ENCODE measurements around the gene FAM50B.

Gene FAM50B

DNA sequence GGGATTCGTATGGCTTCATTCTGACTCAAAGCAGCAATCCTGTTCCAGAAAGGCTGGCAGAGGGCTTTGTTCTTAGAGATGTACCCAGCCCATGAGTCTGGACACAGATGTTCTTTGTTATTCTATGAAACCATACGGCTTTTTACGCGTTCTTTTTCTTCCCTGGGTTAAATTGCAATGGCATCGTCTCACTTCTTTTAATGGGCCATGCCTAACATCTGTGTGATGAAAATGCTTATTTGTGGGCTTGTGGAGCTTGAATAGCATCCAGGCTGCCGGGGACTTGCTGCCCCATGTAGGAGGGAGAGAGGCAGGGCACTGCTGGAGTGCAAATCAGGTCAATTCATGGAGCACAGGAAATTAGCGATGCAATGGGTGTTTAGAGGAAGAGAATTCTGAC is 19.4 kb downstream of the FAM50B start:
- no peak for DNase-seq (ENCODE audit: insufficient read length, low spot score)
- FAIRE-seq, result no peak

DNA sequence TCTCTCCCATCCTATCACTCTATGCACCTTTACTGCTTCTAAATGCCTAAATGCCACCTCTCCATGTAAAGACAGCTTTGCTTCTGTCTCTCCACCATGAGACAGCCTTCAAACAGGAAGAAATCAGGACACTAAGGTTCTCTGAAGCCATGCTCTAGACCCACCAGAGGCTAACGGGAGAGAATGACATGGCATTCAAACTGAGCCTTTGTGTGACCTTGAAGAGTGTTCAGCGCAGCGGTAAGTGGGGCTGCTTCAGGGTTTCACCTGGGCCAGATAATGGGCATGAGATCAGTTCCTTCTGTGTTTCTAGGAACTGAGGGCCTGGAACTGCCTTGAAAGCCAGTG is 20.1 kb downstream of the FAM50B start:
- FAIRE-seq (no peak), DNase-seq (ENCODE audit: insufficient read length, low spot score) (no peak)
- TF ChIP-seq, protein P1, sequence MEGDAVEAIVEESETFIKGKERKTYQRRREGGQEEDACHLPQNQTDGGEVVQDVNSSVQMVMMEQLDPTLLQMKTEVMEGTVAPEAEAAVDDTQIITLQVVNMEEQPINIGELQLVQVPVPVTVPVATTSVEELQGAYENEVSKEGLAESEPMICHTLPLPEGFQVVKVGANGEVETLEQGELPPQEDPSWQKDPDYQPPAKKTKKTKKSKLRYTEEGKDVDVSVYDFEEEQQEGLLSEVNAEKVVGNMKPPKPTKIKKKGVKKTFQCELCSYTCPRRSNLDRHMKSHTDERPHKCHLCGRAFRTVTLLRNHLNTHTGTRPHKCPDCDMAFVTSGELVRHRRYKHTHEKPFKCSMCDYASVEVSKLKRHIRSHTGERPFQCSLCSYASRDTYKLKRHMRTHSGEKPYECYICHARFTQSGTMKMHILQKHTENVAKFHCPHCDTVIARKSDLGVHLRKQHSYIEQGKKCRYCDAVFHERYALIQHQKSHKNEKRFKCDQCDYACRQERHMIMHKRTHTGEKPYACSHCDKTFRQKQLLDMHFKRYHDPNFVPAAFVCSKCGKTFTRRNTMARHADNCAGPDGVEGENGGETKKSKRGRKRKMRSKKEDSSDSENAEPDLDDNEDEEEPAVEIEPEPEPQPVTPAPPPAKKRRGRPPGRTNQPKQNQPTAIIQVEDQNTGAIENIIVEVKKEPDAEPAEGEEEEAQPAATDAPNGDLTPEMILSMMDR (IDR thresholded peaks at IDR 0.05; ENCODE audit: insufficient read depth, missing control alignments), result no peak

More for the DNA sequence above, 19.4 kb downstream of the FAM50B start:
- TF ChIP-seq, protein P1 (IDR thresholded peaks at IDR 0.05; ENCODE audit: insufficient read depth, missing control alignments), result no peak

DNA sequence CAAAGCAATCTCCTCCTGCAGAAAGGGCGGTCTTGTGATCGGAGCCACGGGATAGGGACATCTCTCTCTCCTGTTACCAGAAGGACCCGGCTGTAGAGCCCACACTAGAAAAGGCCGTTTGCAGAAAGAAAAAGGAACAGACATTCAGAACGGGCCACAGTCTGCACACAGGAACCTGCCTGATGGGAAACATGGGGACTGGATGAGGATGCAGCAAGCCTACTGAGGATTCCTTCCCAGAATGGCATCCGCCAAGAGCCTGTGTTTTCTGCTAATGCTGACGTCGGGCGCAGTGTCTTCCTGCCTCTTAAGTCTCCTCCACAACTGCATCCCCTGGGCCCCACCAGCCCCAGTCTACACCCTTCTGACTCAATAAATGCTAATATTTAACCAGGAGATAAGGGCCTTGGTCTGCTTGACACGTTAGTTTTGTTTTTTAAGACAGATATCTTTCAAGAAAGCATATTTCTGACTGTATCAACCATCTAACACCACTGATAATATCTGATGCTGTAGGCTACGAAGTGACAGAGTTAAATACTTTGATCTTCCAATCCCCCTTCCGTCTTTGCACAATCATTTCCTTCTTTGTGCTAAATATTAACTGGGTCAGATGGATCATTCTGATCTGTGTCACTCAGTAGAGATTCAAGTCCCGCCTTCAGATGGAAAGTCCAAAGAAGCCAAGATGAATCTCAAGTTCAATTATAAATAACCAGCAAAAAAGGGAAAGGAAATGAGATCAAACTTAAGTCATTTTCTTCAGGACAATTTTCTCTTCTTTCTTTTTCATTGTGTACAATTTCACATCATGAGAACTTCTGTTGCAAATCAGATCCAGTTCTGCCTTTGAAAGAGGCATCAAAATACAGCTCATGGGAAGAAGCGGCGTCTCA is 20.7 kb downstream of the FAM50B start:
- DNase-seq (ENCODE audit: insufficient read length, low spot score) (no peak), FAIRE-seq (no peak)
- TF ChIP-seq, protein P1 (IDR thresholded peaks at IDR 0.05; ENCODE audit: insufficient read depth, missing control alignments), result no peak

DNA sequence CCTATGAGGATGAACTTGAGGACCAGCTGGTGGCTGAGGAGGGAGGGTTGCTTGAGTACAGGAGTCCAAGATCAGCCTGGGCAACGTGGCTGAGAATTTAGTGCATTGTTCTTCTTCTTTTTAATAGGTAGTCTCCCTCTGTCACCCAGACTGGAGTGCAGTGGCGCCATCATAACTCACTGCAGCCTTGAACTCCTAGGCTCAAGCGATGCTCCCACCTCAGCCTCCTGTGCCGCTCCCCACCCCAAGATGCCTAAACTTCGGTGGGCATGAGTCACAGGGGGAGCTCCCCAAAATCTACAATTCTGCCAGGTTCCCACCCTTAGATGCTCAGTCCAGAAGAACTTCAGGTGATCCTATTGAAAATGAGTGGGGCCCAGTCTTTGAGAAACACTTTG is 21.4 kb downstream of the FAM50B start:
- TF ChIP-seq, protein P1 (IDR thresholded peaks at IDR 0.05; ENCODE audit: insufficient read depth, missing control alignments), result no peak
- FAIRE-seq (no peak), DNase-seq (ENCODE audit: insufficient read length, low spot score) (no peak)

DNA sequence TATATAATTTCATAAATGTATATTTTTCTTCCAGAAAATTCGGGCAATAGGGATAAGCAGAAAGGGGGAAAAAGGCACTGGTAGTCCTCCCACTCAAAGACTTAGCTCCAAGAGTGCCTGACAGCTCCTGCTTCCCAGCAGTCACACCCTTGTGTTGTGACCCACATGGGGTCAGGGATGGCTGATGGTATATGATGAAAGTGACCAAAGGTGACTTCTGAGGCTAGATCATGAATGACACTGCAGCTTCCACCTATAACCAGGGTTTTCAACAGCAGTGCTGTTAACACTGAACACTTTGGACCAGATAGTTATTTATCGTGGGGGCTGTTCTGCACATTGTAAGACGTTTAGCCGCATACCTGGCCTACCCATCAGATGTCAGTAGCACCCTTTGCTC is 22.3 kb downstream of the FAM50B start:
- TF ChIP-seq, protein P1 (IDR thresholded peaks at IDR 0.05; ENCODE audit: insufficient read depth, missing control alignments), result no peak
- no peak for FAIRE-seq
- DNase-seq (ENCODE audit: insufficient read length, low spot score), result no peak

DNA sequence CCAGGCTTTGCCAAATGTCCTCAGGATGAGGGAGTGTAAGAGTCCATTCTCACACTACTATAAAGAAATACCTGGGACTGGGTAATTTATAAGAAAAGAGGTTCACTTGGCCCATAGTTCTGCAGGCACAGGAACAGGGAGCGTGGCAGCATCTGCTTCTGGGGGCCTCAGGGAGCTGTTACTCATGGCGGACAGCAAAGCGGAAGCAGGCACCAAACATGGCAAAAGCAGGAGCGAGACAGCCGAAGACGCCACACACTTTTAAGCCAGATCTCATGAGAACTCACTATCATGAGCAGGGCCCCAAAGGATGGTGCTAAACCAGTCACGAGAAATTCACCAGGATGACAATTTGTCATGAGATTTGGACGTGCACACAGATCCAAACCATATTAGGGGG is 22.8 kb downstream of the FAM50B start:
- FAIRE-seq (no peak), DNase-seq (ENCODE audit: insufficient read length, low spot score) (no peak)
- TF ChIP-seq, protein P1 (IDR thresholded peaks at IDR 0.05; ENCODE audit: insufficient read depth, missing control alignments), result no peak

DNA sequence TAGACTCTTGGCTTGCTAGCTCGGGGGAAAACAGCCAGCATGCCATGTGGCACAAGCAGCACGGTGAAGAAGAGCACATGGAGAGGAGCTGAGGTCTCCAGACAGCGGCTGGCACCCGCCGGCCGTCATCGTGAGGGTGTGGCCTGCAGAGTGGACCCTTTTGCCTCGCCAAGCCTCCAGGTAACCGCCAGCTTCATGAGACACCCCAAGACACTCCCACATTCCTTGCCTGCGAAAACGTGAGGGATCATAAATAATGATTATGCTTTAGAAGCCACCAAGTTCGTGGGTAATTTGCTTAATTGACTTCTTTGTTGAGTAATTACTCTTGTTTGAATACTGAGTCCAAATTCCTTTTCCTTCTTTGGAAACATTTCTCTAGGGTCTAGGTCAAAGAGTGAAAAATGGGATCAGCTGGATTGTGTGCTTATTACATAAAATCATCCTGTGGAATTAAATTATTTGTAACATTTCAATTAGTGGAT is 23.2 kb downstream of the FAM50B start:
- no peak for DNase-seq (ENCODE audit: insufficient read length, low spot score)
- FAIRE-seq, result no peak
- TF ChIP-seq, protein P1 (IDR thresholded peaks at IDR 0.05; ENCODE audit: insufficient read depth, missing control alignments), result no peak
